ENCODE data around the gene CCDC83.
"Not testable (repeated sequence)": the region's sequence is repeated elsewhere in the genome, so short reads cannot be mapped to it uniquely, and the experiment has no call there.

CCDC83 gene

DNA sequence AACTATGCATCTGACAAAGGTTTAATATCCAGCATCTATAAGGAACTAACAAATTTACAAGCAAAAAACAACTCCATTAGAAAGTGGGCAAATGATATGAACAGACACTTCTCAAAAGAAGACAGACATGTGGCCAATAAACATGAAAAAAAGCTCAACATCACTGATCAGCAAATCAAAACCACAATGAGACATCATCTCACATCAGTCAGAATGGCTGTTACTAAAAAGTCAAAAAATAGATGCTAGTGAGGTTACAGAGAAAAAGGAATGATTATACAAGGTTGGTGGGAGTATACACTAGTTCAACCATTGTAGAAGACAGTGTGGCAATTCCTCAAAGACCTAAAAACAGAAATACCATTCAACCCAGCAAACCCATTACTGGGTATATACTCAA lies 14.3 kb upstream of the CCDC83 start:
- DNase-seq: not testable (repeated sequence)

DNA sequence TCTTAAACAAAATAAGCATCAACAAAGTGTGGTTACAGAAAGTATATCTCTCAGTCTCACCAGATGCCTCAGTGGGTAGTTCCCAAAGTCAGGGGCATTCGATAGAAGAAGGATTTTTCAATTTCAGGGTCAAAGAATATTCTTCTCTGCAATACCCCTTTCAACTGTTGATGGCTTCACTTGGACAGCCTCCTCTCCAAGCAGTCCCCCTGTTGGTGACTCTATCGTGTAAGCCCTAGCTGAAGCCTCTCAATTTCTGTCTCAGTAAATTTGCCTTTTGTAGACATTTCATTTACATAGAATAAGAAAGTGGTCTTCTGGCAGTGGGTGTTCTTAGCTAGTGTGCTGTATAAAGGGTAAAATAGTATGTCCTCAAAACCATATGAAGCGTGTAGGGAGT lies 11.3 kb upstream of the CCDC83 start:
- no peak for DNase-seq

GRCh38 chr11:85844439-85845123 lies 10.6 kb upstream of the CCDC83 start:
- no peak for DNase-seq

DNA sequence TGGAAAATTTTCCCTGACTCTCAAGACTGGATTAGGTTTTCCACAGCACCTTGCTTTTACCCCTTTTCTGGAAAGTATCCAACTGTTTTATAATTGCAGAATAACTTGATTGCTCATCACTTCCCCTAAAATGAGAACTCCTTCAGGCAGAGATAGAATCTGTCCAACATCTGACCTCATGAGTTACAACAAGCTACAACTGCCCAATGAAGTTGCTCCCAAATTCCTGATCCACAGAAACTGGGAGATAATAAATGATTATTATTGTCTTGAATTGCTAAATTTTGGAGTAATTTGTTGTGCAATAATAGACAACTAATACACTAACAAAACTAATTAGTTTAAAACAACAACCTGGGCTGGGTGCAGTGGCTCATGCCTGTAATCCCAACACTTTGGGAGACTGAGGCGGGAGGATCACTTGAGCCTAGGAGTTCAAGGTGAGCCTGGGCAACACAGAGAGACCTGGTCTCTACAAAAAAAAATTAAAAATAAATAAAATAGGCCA lies 10.0 kb upstream of the CCDC83 start:
- DNase-seq: no peak

DNA sequence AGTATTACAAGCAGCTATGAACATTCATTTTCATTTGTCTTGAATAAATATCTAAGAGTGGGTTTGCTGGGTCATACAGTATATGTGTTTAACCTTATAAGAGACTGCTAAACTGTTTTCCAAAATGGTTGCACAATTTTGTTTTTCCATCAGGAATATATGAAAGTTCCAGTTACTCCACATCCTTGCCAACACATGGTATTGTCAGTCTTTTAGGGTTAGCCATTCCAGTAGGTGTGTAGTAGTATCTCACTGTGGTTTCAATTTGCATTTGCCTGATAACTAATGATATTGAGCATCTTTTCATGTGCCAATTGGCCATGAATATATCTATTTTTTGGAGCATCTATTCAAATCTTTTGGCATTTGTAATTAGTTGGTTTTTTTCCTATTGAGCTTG lies 7.7 kb upstream of the CCDC83 start:
- DNase-seq: no peak

DNA sequence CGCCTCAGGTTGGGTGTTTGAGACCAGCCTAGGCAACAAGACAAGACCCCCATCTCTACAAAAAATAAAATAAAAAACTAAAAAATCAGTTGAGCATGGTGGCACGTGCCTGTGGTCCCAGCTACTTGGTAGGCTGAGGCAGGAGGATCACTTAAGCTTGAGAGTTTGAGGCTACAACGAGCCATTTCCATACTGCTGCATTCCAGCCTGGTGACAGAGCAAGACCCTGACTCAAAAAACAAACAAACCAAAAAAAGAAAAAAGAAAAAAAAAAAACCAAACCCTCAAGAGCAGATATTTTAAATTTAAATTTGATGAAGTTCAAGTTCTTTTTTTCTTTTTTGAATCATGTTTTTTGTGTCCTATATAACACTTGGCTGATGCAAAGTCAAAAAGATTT lies 7.2 kb upstream of the CCDC83 start:
- DNase-seq: no peak

- no peak for DNase-seq
Observed at GRCh38 chr11:85848556-85848955, 6.6 kb upstream of the CCDC83 start.

DNA sequence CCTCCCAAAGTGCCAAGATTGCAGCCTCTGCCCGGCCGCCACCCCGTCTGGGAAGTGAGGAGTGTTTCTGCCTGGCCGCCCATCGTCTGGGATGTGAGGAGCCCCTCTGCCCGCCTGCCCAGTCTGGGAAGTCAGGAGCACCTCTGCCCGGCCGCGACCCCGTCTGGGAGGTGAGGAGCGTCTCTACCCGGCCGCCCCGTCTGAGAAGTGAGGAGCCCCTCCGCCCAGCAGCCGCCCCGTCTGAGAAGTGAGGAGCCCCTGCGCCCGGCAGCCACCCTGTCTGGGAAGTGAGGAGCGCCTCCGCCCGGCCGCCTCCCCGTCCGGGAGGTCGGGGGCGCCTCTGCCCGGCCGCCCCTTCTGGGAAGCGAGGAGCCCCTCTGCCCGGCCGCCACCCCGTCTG lies 2.4 kb upstream of the CCDC83 start:
- not testable (repeated sequence) for DNase-seq

- not testable (repeated sequence) for DNase-seq
Observed at GRCh38 chr11:85853541-85853940, 1.6 kb upstream of the CCDC83 start.

GRCh38 chr11:85854212-85854556 lies 999 bp upstream of the CCDC83 start:
- no peak for DNase-seq

- DNase-seq: peak; percentile 86
Observed at GRCh38 chr11:85854557-85855340, 434 bp upstream of the CCDC83 start.

DNA sequence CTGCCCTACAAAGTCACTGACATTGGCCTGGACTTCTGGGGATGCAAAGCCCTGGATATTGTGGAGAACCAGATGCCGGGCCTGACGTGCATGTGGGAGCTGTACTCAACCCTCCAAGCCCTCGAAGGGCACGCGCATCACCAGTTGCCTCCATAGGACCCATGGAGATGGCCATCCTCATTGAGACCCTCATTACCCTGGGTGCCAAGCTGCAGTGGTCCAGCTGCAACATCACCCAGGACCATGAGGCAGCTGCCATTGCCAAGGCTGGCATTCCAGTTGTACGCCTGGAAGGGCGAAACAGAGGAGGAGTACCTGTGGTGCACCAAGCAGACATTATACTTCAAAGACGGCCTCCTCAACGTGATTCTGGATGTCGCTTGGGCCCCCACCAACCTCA lies 1.9 kb downstream of the CCDC83 start:
- DNase-seq: no peak

DNA sequence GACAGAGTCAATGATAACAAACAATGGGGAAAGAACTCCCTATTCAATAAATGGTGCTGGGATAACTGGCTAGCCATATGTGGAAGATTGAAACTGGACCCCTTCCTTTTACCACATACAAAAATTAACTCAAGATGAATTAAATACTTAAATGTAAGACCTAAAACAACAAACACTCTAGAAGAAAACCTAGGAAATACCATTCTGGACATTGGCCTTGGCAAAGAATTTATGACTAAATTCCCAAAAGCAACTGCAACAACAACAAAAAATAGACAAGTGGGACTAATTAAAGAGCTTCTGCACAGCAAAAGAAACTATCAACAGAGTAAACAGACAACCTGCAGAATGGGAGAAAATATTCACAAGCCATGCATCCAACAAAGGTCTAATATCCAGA lies 4.4 kb downstream of the CCDC83 start:
- DNase-seq: not testable (repeated sequence)

- no peak for DNase-seq
Observed at GRCh38 chr11:85863855-85864254, 8.7 kb downstream of the CCDC83 start.

GRCh38 chr11:85866137-85866827 lies 11.1 kb downstream of the CCDC83 start:
- no peak for DNase-seq

GRCh38 chr11:85867751-85868150 lies 12.6 kb downstream of the CCDC83 start:
- no peak for DNase-seq

- DNase-seq: no peak
Observed at GRCh38 chr11:85869781-85870180, 14.6 kb downstream of the CCDC83 start.

DNA sequence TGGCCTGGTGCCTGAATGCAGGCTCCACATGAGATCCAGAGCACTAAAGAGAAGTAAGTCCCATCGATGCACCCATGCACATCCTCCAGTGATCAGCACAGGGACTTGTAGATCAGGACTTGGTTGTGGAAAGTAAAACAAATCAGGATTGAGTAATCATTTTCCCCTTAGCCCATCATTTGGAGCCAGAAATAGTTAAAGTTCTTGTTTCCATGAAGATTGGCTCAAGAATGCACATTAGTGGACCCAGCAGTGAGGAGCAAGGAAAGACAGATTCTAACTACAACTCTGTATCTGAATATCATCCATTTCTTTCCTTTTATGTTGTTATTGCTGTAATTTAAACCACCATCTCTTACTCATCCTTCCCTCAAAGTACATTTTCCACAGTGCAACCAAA lies 19.1 kb downstream of the CCDC83 start:
- DNase-seq: no peak

GRCh38 chr11:85875505-85875904 lies 20.3 kb downstream of the CCDC83 start:
- no peak for DNase-seq

DNA sequence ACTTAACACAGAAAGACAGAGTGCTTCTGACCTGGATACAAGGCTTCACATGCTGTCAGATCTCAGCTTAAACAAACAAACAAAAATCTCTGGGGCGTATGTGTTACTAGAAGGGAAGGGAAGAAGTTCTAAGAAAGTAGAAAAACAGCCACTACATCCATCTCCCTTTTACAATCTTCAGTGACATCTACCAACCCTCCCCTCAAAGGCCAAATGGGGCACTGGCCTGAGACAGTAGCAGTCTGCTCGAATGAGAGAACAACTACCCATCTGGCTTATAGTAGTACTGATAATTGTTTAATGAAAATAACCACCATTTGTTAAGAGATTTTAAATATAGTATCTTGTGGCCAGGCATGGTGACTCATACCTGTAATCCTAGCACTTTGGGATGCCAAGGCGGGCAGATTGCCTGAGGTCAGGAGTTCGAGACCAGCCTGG lies 29.4 kb downstream of the CCDC83 start:
- DNase-seq: no peak

DNA sequence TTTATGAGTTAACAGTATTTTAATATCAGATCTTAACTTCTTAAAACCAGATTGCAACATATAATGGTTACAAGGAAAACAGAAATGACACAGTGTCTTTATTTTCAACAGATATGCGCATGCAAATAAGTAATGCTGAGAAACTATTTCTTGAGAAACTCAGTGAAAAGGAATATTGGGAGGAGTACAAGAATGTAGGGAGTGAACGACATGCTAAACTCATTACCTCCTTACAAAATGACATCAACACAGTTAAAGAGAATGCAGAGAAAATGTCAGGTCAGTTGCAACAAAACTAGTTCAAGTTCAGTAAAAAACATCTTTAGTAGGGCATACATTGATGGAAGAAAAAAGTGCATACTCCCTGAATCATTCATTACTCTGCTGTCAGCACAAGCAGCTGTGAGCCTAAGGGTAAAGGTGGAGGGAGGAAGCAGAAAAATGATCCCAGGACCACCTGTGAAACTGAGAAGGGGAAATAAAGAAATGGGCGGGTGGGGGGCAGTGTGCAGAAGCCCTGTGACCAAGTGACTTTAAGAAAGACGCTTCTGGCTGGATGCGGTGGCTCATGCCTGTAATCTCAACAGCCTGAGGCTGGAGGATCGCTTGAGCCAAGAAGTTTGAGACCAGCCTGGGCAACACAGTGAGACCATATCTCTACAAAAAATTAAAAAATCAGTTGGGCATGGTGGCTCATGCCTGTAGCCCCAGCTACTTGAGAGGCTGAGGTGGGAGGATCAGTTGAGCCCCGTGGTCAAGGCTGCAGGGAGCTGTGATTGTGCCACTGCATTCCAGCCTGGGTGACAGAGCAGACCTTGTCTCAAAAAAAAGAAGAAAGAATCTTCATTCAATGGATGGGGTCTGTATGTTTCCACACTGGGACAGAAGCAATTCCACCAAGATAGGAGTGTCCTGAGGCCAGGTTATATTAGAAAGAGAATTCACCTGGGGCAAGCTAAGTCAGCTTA lies 31.2 kb downstream of the CCDC83 start:
- DNase-seq: no peak

- DNase-seq: no peak
Observed at GRCh38 chr11:85889108-85889507, 33.9 kb downstream of the CCDC83 start.

Data from activated CD4-positive, alpha-beta T cell treated with anti-CD3 and anti-CD28 coated beads for 1 hour (primary cell).